OCI-LY3 (cell line): ENCODE results near the gene FAM53B.

Source experiments
- EZH2phosphoT487 ChIP-seq: fragments of 200-600 bp; shearing (Covaris generic); IDR thresholded peaks from 2 replicates; pipeline ENCODE4 v1.6.1; 2018; ENCODE audit warnings: antibody characterized with exemption, mixed run types, low read depth
- TF ChIP-seq, protein P1 (sequence below): fragments of 200-600, 300-600 bp; sonication (generic); IDR thresholded peaks from 2 replicates; pipeline ENCODE4 v1.5.1; 2014; ENCODE audit warnings: antibody characterized with exemption, low read length, low read depth

DNA sequence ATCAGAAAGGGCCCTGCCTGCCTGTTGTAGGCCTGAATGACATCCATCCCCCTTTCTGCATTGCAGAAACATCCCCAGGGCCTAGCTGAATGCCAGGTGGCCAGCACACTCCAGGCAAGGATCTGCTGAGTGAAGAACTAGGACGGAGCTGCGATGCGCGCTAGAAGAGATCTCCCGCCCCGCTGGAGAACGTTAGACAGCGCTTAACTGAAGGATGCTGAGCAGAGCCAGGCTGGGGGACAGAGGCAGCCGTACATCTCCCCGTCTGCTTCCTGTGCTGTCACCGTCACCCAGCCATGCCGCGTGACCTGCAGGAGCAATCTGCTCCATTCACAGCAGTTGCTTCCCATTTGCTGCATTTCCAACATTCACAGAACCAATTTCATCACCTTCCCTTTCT, 73.3 kb downstream of the FAM53B start:
- TF ChIP-seq, protein P1, sequence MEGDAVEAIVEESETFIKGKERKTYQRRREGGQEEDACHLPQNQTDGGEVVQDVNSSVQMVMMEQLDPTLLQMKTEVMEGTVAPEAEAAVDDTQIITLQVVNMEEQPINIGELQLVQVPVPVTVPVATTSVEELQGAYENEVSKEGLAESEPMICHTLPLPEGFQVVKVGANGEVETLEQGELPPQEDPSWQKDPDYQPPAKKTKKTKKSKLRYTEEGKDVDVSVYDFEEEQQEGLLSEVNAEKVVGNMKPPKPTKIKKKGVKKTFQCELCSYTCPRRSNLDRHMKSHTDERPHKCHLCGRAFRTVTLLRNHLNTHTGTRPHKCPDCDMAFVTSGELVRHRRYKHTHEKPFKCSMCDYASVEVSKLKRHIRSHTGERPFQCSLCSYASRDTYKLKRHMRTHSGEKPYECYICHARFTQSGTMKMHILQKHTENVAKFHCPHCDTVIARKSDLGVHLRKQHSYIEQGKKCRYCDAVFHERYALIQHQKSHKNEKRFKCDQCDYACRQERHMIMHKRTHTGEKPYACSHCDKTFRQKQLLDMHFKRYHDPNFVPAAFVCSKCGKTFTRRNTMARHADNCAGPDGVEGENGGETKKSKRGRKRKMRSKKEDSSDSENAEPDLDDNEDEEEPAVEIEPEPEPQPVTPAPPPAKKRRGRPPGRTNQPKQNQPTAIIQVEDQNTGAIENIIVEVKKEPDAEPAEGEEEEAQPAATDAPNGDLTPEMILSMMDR, result no peak
- no peak for TF ChIP-seq EZH2phosphoT487
